ENCODE results near the gene NRIP1.

Gene NRIP1

GRCh38 chr21:15009837-15010363 is 54.9 kb downstream of the NRIP1 start:
- no peak for FAIRE-seq
- DNase-seq (ENCODE audit: low spot score): no peak

DNA sequence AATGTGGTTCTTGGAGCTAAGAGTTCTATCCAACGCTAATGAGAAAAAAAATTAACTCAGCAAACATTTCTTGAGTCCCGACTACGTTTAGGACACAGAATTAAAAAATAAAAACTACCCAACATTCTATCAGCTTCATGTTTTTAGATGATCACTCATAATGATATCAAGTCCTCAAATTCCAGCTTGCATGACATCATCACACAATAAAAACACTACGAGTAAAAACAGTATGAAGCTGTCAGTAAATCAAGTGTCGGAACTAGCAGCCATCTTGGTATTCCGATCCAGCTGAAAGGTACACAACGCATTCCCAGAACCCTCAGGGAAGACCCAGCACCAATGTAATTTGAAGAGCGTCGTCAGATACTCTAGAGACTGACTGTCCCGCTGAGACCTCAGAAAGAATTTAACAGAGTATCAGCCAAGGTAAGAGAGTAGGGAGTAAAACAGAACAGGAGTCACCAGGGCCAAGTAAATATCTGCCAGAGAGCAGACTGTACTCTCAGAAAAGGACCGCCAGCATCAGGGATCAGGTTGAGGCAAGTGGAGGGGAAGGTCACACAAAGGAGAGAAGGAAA is 57.0 kb downstream of the NRIP1 start:
- no peak for DNase-seq (ENCODE audit: low spot score)
- FAIRE-seq: no peak

DNA sequence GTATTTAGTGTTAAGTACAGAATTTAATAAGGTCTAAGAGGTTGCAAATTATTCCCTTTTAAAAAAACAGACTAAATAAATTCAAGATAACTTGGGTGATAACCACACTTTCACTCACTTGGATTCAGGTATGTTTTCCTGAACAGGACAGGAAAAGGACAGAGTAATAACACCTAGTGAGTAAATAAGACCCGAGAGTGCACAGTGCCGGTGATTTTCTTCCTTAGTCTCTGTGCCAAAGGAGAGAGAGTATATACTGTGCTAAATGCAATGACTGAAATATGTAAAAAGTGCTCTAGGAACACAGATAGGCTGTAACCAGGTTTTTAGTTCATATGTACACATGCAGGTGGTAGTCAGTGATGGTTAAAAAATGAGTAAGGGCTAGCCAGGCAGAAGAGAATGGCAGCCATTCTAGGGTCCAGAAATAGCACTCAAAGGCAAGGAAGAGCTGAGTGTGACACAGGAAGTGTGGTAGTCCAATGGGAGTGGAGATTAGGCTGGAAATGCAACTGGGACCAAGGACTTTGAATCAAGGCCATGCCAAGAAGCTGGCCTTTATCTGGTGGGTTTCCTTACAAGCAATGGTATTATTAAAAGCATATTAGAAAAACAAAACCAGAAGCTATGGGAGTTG is 58.1 kb downstream of the NRIP1 start:
- FAIRE-seq: no peak
- DNase-seq (ENCODE audit: low spot score): no peak

- DNase-seq (ENCODE audit: low spot score): no peak
- no peak for FAIRE-seq
Observed at GRCh38 chr21:15005391-15005790, 59.4 kb downstream of the NRIP1 start.

GRCh38 chr21:15004721-15005370 is 60.0 kb downstream of the NRIP1 start:
- no peak for FAIRE-seq
- DNase-seq (ENCODE audit: low spot score): no peak

DNA sequence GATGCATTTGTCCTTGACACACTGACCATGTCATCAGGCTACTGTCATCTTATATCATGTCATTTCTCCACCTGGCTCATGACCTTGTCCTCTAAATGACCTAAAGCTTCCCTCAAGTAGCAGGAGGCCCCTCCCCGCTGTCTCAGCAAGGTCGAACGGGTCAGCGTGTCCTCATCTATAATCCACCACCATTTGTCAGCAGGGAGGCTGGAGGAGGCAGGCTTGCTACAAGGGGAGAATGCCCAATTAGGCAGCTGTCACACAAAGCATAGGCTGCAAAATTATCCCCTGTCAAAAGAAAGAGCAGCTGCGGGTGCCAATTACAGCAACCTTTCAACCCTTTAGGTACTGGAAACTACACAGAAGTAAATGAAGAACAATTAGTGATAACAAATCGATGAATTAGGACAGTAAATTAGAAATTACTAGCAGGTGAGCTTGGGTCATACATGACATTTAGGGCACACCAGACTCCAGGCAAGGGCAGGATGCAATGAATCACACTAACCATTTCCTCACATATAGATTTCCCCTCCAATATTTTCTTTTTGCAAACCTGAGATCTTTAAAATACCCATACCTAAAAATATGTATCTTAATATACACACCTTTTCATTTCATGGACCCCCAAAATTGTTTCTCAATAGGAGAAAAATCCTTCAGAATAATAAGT is 61.2 kb downstream of the NRIP1 start:
- DNase-seq (ENCODE audit: low spot score) (no peak), FAIRE-seq (no peak)

- FAIRE-seq: peak; percentile 27
- no peak for DNase-seq (ENCODE audit: low spot score)
Observed at GRCh38 chr21:15001857-15002606, 62.8 kb downstream of the NRIP1 start.

DNA sequence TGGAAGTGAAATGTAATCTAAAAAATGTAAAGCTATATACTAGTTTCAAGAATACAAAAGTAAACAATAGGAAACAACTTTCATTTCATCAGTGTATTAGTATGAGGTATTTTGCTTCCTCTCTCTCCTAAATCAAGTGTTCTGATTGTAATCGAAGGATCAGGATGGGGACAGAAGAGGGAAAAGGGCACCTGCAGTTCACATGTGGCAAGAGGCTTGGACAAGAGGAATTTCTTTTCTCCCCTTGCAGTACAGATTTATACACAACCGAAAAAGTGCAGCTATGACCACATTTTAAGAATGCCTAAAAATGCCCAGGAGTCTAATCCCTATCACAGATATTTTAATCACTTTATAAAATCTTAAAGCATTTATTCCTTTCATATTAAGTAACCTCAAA is 63.7 kb downstream of the NRIP1 start:
- DNase-seq (ENCODE audit: low spot score) (no peak), FAIRE-seq (no peak)

DNA sequence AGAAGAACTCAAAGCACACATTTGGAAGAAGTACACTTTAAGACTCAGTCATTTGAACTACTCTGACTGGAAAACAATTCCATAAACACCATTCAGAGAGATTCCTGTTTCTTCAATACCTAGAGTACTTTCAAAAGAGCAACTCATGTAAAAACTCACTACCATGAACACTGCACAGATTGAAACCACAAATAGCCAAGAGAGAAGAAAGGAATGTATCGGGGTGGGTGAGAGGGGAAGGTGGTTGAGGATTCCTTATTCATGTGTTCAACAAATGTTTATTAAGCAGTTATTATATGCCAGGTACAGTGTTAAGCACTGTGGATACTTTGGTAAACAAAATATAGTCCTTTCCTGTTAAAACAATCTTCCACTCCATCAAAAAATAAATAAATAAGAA is 64.7 kb downstream of the NRIP1 start:
- FAIRE-seq: no peak

GRCh38 chr21:14998784-14999183 is 66.0 kb downstream of the NRIP1 start:
- FAIRE-seq (no peak), DNase-seq (ENCODE audit: low spot score) (no peak)

More for the DNA sequence above, 64.7 kb downstream of the NRIP1 start:
- DNase-seq (ENCODE audit: low spot score): peak; percentile 24

- DNase-seq (ENCODE audit: low spot score): no peak
- no peak for FAIRE-seq
Observed at GRCh38 chr21:14998336-14998735, 66.5 kb downstream of the NRIP1 start.

GRCh38 chr21:14995695-14996490 is 68.9 kb downstream of the NRIP1 start:
- DNase-seq (ENCODE audit: low spot score) (peak; percentile 37), FAIRE-seq (no peak)

DNA sequence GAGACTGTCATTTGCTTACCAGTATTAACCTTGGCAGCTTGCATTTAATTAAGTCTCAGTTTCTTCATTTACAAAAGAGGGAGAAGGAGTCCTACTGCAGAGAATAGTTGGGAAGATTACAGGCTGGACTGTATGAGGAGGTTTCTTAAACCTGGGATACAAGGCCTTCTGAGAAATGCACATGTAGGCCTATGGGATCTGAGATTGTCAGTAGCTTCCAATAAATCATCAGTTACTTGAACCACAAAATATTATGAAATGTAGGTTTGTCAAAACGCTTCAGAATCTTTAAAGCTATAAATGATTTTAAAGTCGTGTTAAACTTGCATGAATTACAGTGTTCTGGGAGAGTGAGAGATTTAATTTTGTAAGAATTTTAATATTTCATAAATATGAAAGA is 69.6 kb downstream of the NRIP1 start:
- FAIRE-seq (no peak), DNase-seq (ENCODE audit: low spot score) (no peak)

- FAIRE-seq (no peak), DNase-seq (ENCODE audit: low spot score) (no peak)
Observed at GRCh38 chr21:14993115-14993514, 71.7 kb downstream of the NRIP1 start.

- no peak for FAIRE-seq
Observed at GRCh38 chr21:14991957-14992356, 72.8 kb downstream of the NRIP1 start.

GRCh38 chr21:14989359-14989758 is 75.4 kb downstream of the NRIP1 start:
- no peak for DNase-seq (ENCODE audit: low spot score)

More at GRCh38 chr21:14991957-14992356, 72.8 kb downstream of the NRIP1 start:
- no peak for DNase-seq (ENCODE audit: low spot score)

DNA sequence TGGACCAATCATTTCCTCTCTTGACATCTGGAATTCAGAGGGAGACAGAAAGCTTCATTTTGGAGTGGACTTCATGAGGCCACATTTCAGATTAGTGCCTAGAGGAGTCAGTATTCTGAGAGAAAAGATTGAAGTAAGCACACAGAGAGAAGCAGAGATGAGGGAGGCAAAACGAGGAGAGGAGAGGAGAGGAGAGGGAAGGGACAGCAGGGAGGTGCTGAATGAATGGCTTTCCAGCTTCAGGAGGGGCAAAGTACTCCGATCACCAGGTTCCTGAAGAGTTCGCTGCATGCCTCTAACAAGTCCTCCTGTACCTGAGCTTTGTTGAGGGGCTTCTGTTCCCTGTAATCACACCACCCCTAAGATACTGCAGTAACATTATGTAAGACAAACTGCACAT is 76.0 kb downstream of the NRIP1 start:
- DNase-seq (ENCODE audit: low spot score): no peak
- no peak for FAIRE-seq

More at GRCh38 chr21:14989359-14989758, 75.4 kb downstream of the NRIP1 start:
- no peak for FAIRE-seq

DNA sequence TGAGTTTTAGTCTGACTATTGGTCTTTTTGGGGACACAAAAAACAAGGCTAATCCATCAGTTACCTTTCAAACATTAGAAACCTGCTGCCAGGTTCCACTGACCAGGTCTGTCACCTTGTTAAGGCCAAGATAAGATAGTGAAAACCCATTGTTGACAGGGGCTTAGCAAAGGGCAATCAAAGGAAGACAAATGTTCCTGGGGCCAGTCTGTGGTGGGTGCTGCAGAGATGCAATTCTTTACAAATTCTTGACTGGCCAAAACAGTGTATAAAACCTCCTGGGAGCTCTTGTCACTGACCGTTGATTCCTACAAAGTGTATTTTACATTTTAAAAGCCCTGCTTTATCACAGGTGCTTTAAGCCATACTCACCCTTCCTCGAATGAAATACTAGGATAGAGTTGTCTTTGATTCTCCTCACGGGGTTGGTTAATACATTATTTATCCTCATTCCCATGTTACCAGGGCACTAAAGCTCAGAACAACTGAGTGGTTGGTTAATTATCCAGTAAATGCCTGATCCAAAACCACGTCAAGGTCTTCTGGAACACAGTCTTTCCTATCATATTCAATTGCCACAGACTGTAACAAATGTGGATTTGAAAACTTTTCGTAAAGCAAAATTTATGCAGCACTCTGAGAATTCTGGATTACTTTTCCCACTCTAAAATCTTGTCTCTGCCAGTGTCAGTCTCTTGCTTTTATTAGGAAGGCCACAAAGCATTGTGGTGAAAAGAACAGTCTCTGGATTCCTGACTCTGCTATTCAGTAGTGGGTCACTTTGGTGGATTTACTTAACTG is 77.2 kb downstream of the NRIP1 start:
- no peak for DNase-seq (ENCODE audit: low spot score)
- no peak for FAIRE-seq

DNA sequence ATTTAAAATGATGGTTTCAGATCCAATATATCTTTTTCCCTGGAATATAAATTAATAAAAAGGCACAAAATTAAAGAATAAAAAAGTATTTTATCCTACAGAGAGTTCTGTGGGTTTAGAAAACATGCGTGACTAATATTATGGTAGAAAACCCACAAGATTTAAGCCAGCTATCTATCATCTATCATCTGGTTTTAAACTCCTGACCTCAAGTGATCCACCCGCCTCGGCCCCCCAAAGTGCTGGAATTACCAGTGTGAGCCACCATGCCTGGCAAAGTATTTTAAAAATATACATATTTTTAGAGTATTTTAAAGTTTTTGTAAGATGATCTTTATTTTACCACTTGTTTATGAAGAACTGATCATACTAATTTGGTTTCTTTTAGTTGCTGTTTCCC is 79.5 kb downstream of the NRIP1 start:
- DNase-seq (ENCODE audit: low spot score): no peak
- no peak for FAIRE-seq

GRCh38 chr21:14982336-14982735 is 82.5 kb downstream of the NRIP1 start:
- DNase-seq (ENCODE audit: low spot score) (no peak), FAIRE-seq (no peak)

Data from urothelium cell line (cell line).